Thyroid gland (tissue), 4 donors: ENCODE results near the gene SPINK13.

Experiments
- CTCF ChIP-seq, 6 experiments: fragments of 200-600 bp in 3 of 6; fragments of 450-650 bp in 3 of 6; sonication (generic) in 3 of 6; IDR thresholded peaks; one replicate each; pipeline ENCODE4 v1.5.1; 2016 to 2019; ENCODE audit warnings: antibody characterized with exemption in 6 of 6, mild to moderate bottlenecking in 2 of 6, inconsistent platforms in 1 of 6, moderate library complexity in 1 of 6
- POLR2A ChIP-seq, 2 donors: fragments of 450-650 bp; IDR thresholded peaks; one replicate each; pipeline ENCODE4 v1.6.1; 2017; ENCODE audit warnings: antibody characterized with exemption in 2 of 2, mild to moderate bottlenecking in 2 of 2, moderate library complexity in 1 of 2

- no peak for TF ChIP-seq CTCF (IDR thresholded peaks at IDR 0.05)
- no peak for TF ChIP-seq POLR2A (IDR thresholded peaks at IDR 0.05)
Measured at GRCh38 chr5:148311484-148311883, 42.9 kb downstream of the SPINK13 start.
